ENCODE data around the gene RHOBTB3.

RHOBTB3 gene

DNA sequence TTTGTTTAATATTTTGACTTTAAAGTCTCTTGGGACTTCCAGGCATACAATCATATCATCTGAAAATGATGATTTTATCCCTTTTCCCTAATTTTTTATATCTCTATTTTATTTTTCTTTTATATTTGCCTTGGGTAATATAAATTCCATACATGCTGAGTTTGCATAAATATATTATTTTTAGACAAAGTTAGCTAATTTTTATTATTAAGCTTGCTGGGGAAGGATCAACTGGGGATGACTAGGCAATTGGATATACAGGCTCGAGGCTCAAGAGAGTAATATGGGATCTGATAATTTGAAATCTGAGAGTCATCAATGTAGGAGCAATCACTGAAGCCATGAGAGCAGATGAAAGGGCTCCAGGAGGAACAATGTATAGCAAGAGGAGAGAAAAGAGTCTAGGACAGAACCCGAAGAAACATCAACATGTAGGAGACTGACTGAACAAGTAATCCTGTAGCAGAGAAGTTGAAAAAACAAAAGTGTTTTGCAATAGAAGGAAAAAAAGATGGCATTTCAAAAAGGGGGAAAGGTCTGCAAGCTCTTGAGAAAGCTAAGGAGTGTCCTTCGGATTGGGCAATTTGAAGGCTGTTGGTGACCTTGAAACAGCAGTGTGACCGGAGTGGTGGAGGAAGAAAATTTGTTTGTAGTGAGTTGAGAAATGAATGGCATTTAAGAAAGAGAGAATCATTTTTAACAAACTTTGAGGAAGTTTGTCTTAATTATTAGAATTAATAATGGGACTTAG lies 17.0 kb upstream of the RHOBTB3 start:
- no peak for FAIRE-seq

DNA sequence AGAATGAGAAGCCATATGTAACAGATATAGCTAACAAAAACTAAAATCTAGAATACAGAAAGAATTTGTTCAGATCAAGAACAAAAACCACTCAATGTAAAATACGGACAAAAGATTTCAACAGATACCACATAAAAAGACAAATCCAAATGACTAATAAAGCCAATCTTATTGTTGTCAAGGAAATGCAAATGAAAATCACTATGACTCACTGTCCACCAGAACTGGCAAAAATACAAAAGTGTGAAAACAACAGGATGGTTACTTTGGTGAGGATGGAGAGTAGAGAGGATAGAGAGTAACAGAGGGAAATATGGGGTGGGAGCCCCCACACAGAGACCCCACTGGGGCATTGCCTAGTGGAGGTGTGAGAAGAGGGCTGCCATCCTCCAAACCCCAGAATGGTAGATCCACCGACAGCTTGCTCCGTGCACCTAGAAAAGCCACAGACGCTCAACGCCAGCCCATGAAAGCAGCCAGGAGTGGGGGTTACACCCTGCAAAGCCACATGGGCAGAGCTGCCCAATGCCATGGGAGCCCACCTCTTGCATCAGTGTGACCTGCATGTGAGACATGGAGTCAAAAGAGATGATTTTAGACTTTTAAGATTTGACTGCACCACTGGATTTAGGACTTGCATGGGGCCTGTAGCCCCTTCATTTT lies 15.2 kb upstream of the RHOBTB3 start:
- FAIRE-seq = no peak

DNA sequence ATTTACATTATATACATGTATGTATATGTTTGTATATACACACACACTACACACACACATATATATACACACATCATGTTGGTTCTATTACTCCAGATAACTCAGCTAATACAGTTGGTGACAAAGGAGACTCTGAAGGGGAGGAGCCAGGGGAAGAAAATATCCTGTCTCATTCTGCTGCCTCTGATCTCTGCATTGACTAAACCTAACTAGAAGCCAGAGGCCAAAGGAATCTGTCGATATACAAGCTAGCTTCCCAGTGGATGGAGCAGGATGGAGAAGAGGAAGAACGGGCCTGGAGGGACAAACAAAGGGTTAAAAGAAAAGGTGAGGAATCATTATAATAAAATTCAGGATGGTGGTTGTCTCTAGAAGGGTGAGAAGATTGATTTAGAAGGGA lies 13.7 kb upstream of the RHOBTB3 start:
- no peak for FAIRE-seq

DNA sequence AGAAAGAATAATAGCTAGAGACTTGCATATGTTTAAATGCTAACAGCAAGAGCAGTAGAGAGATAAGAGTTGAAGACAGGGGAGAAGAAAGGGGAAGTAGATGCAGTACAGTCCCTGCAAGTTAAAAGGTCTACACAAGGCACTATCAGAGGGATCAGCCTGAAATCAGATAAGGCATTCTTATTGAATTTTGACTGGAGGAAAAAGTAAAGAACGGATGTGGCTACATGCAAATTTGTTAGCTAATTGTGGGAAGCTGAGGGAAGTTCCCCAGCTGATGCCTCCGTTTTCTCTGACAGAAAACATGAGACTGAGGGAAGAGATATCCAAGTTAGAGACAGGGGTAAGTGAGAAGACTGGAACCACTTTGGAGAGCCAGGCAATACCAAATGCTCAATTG lies 12.9 kb upstream of the RHOBTB3 start:
- no peak for FAIRE-seq

DNA sequence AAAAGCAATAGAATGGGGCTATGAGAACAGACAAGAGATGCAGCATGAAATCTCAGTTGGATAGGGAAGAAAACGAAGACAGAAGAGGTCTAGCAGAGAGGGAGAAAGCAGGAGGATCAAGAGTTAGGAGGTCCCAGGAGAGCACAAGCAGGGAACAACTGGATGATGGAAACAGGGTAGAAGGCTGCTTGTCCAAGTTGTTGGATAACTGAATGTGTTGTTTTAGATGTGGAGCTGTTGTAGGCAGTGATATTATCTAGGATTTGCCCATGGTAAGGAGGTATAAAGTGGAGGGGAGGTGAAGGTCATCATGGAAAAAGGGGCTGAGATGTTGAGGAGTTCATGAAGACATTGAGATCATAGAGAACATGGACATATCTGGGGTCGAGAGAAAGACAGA lies 12.4 kb upstream of the RHOBTB3 start:
- FAIRE-seq = no peak

DNA sequence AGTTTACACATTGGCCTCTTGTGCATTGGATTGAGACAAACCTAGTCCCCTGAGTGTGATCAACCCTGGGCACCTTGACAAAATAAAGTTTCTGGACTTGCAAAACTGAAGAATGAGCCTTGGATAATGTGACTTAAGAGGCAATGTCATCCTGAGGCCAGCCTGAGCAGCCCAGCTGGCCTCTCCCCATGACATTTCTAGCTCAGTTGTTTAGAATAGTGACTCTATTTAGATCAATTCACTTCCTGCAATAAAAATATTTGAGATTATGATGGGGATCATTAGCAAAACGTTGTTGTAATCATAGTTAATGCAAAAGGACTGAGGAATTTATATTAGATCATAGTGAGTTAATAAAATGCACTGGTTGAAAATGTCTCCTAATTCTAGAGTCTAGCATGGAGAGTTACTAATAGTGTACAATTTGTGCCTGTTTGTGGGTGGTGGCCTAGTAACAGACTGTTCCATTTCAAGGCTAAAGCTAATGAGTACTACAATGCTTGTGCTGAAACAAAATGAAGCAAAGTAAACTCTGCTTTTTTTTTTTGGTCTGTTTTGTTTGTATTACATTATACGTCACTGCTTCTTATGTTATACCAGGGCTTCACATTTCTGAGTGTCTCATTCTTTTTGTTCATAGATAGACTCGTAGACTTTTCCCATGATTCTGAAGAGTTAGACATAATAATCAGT lies 10.9 kb upstream of the RHOBTB3 start:
- FAIRE-seq = no peak

DNA sequence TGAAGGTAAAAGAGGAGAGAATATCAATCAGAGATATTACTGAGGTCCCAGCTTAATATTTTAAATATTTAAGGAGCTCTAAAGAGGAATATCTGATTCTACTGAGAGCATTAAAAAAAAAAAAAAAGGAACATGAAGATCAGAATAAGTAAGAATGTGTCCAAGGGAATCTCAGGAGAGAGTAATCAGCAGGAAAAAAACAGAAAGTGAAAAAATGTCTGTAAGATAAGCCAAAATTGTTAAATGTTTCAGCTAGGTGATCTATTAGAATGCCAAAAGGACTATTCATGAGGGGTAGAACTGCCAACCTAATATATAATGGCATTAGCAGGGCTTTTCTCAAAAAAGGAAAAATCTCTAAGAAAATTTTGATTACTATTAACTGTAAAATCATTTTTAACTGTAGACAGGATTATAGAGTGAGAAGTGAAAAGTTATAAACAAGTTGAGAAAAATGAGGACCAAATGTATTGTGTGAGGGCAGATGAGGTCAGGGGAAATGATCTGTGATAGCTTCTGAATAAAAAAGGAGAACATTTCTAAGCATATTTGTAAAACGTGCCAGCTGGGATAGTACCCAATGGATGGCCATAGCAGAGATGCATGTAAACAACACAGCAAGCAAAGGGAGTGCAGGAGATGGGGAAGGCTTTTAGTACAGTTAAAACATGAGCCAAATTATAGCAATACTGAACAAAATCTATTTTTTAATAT lies 9.4 kb upstream of the RHOBTB3 start:
- no peak for FAIRE-seq

DNA sequence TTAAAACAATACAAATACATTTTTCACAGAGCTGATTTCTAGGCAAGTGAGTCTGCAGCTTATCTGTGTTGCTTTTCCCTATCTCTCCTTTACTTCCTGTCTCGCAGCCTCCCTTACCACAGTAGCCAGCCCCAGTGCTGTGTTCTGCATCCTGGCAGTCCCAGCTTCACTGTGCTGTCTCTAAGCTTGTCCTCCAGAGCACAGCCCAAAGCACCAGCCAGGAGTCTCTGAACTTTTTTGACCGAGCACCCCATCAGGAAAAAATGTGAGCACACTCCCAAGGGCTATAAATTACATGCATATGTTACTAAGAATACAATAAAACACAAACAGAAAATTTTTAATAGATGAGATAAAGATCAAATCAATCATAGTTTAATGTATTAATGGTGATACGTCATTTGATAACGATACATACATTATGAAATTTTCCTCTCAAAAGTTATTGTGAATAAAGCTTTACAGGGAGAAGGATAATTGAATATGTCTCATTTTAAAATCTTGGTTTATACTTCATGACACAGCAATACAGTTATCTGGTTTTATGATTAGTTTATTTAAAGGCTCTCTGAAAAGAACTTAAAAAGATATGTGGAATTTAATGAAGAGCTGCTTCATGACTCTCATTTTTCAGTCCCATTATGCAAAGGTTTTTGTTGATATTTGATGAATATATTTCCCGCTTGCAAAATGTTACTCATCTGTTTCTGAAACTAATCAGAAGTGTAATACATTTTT lies 7.3 kb upstream of the RHOBTB3 start:
- no peak for FAIRE-seq

DNA sequence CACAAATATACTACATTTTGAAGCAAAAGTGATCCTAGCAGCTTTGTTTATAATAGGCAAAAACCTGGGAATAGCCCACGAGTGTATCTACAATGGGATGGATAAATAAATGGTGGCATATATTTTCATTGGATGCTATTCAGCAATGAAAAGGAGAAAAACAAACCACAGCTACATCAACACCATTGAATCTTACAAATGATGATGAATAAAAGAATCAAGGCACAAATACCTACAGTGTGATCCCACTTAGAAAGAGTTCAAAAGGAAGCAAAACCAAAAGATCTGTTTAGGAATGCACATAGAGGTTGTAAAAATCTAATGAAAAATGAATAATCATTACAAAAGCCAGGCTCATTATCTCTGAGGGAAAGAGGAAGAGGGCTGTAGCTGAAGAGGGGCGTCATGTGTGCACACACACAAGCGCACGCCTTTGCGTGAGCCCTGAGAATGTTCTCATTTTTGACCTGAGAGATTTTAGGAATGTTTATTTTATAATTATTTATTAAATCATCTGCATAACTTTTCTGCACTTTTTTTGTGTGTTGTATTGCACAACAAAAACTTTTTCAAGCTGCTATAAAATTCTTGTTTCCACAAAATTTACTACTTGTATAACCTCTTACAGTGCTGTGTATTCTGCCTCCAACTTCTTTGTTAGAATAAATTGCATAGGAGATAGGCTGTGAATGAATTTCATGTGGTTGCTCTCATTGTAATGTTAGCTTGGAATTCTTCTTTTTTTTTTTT lies 5.9 kb upstream of the RHOBTB3 start:
- no peak for FAIRE-seq

DNA sequence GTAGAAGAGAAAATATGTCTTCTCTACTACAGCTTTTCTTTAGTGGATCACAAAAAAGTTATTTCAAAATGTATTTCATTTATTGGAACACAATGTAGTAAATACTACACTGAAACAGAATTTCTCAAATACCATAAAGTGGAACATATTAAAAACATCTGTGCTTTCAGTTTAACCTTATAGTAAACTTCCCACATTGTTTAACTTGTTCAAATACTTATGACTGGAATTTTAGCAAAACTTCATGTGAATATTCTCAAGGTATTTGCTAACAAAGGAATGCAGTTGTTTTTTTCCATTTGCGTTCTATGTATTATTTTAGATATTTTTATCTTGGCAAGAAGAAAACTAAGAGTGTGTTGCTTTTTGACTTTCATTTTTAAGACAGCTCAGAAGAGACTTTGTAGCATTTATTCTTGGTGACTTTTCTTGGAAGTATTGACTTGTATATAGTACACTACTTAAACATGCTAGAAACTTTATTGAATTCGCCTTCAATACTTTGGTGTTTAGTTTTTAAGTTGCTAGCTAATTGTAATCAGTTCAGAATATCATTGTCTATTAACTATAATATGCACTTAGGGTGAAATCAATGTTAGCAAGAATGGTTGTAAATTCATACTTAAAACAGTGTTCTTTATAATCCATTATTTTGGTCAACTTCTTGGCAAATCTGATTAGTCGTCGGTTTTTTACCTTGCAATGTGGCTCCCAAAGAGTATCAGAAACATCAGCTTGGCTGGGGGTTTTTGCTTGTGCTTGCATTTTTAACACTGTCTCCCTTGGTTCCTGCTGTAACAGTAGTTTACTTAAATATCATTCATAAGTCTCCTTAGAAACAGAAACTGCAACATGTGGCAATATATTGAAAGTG lies 5.0 kb upstream of the RHOBTB3 start:
- FAIRE-seq = no peak

DNA sequence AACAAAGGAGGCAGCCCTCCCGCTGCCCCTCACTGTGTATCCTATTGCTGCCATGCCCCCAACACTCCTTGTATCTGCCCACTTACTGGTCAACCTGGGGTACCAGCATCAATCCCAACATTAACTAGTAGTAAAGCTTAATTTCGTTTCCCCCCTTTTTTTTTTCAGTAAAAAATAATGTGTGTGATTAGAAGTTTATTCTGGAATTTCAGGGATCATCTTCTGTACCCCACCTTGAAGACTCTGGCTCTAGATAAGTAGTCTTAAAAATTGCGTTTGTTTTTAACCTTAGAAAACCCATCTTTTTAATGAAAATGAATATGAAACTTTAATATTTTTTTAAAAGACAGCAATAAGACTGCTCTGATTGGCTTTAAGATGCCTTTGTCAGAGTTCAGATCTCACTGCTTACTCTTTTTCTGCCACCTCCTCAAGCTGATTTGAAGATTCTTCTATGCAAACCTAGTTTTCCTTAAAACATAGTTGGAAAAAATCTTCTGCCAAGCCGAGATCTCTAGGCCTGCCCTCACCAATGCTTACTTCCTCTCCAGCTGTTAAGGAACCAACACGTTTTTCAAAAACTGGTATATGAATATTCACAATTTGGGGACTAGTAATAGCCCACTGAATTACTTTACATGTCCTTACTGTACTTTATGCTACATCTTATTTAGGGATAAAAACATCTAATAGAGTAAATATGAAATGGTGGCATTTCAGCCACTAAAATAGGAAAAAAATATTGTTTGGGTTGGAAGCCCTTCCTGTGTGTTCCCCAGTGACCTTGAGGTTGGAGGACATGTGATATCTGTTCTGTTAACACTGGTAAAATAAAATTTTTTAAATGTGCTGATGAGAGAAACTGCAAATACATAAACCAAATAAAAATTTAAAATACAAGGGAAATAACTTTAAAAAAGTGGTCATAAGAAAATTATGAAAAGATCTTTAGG lies 4.0 kb upstream of the RHOBTB3 start:
- FAIRE-seq = no peak

DNA sequence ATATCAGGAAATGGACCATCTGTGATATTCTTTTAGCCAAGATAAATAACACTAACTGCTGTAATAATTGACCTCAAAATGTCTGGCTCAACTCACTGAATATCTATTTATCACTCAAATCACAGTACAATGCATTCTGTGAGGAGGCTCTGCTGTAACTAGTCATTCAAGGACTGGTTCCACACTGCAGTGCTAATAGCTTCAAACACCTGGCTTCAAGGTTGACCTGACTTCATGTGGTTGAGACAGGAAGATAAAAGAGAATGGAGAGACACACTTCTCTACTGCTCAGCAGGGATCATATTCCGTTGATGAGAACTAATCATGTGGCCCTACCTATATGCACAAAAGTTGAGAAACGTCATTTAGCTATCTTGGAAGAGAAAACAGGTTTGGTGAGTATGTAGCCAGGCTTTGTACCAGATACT lies 3.4 kb upstream of the RHOBTB3 start:
- no peak for FAIRE-seq

DNA sequence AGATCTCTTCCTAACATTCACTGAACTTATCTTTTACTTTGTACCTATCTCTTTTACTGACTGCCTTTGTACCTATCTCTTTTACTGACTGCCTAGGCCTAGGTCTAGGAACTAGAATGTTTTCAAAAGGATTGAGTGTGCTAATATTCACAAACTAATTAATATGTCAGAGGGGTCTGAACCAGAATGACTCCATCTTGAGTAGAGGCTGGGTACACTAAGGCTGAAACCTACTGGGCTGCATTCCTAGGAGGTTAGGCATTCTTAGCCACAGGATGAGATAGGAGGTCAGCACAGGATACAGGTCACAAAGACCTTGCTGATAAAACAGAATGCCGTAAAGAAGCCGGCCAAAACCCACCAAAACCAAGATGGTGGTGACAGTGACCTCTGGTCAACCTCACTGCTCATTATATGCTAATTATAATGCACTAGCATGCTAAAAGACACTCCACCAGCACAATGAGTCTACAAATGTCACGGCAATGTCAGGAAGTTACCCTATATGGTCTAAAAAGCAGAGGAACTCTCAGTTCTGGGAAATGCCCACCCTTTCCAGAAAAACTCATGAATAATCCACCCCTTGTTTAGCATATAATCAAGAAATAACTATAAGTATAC lies 2.5 kb upstream of the RHOBTB3 start:
- no peak for FAIRE-seq

DNA sequence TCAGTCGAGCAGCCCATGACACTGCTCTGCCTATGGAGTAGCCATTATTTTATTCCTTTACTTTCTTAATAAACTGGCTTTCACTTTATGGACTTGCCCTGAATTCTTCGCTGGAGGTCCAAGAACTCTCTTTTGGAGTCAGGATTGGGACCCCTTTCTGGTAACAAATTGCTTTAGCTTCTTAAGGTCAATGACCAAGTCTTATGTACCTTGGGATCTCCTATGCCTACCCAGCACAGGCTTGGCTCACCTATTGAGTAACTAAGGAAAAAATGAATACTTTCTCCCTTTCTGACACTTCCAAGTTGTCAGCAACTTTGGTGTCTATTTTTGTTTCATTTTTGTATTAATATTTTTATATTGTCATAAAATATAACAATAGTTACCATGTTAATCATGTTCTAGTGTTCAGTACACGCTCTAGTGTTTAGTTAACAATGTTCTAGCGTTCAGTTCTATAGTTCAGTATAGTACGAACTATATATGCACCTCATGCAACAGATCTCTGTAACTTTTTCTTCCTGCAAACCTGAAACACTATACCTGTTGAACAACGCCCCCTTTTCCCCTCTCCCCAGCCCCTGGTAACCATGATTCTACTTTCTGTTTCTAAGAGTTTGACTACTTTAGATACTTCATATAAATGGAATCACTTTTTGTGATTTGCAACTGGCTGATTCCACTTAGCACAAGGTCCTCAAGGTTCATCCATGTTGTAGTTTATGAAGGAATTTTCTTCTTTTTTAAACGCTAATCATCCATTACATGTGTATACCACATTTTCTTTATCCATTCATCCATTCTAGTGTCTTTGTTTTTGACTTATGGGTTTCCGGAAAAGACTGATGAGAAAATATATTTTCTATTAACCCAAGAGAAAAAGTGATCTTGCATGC lies 1.8 kb upstream of the RHOBTB3 start:
- no peak for FAIRE-seq

DNA sequence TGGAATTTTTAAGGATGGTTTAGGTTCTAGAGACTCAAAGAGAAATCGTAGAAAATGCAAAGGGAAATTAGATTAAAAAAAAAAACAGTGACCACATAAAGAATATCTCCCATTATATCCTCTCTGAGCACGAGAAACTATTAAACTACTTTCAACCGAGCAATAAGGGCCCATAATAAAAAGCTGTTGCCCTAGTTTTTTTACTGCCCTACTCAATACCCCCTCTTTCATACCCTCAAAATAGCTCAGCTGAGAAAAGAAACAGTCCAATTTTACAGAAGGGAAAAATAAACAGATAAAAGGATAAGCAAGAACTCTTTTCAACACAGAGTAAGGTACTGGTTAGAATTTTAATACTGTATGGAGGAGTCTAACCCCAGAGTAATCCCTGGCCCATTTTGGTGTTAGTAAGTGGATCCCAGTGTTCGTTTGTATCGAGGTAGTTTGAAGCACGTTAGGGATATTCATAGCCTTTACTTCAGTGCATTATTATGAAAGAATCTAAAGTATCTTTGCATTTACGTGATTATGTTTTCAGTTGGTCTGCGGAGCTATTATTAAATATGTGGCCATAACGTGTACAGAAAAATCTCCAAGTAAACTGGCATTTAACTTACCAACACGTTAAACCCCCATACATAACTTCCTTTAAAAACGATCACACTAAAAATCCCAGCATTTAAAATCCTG lies 980 bp upstream of the RHOBTB3 start:
- no peak for FAIRE-seq

DNA sequence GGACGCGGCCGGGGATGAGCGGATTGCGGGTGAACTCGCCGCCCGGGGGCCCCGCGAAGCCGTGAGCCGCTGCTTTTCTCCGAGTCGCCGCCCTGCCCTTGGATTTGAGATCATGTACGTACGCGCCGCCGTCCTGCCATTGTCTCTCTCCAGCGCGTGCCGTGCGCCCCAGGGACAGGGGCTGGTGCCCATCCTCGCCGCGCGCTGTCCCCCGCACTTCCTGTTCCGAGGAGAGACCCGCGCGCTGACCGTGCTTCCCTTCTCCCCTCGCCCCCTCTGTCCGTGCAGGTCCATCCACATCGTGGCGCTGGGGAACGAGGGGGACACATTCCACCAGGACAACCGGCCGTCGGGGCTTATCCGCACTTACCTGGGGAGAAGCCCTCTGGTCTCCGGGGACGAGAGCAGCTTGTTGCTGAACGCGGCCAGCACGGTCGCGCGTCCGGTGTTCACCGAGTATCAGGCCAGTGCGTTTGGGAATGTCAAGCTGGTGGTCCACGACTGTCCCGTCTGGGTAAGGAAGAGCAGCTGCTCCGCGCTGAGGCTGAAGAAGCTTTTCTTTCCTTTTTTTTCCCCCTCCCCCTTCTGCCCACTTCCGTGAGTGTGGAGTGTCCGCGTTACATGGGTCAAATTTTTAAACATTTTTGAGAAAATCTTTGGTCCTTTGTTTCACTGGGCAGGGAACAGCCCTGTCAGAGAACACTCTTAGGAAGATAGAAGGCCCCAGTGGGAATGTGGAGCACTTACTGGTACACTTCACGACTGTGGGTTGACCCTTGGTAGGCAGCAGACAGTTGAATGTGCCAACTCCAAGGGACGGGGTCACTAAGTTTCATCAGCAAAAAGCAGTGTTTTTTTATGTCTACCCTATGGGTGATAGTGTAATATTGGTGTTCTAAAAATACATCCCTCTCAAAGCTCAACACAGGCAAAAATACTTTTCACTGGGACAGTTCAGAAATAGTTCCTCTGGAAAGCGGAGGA lies 727 bp downstream of the RHOBTB3 start:
- FAIRE-seq = no peak

Data from endometrium (tissue), 2 donors.